GM12874 (cell line): ENCODE results near the gene TUSC2.

ENCODE experiments used
- TF ChIP-seq, protein P1 (sequence below): IDR thresholded peaks from 2 replicates; pipeline ENCODE4 v1.5.1; 2011; ENCODE audit warnings: low read depth, mild to moderate bottlenecking, control low read depth, low read length, moderate library complexity; ENCODE audit not compliant: insufficient read depth

TUSC2 gene

DNA sequence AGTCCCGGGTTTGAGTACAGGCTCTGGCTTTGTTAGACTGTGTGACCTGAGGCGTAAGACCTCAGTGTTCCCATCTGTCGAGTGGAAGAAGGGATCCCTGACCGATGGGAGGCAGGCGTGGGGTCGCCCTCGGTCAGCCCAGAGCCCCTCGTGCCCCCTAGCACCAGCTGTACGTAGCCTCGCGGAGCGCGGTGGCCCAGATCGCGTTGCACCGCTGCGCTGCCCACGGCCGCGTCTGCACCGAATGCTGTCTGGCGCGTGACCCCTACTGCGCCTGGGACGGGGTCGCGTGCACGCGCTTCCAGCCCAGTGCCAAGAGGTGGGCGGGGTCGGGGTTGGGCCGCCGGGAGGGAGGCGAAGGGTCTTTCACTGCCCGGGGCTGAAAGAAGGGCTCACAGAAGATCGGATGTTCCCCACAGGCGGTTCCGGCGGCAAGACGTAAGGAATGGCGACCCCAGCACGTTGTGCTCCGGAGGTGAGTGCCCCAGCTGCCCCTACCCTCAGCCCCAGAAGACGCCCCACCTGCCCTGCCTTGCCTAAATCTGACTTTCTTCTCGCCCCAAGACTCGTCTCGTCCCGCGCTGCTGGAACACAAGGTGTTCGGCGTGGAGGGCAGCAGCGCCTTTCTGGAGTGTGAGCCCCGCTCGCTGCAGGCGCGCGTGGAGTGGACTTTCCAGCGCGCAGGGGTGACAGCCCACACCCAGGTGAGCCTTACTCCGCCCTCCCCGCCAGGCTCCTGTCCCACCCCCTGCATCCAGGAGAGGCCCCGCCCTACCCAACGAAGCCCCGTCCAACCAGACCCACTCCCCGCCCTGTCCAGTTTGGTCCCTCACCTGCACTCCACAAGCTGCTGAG lies 52.7 kb downstream of the TUSC2 start:
- TF ChIP-seq, protein P1, sequence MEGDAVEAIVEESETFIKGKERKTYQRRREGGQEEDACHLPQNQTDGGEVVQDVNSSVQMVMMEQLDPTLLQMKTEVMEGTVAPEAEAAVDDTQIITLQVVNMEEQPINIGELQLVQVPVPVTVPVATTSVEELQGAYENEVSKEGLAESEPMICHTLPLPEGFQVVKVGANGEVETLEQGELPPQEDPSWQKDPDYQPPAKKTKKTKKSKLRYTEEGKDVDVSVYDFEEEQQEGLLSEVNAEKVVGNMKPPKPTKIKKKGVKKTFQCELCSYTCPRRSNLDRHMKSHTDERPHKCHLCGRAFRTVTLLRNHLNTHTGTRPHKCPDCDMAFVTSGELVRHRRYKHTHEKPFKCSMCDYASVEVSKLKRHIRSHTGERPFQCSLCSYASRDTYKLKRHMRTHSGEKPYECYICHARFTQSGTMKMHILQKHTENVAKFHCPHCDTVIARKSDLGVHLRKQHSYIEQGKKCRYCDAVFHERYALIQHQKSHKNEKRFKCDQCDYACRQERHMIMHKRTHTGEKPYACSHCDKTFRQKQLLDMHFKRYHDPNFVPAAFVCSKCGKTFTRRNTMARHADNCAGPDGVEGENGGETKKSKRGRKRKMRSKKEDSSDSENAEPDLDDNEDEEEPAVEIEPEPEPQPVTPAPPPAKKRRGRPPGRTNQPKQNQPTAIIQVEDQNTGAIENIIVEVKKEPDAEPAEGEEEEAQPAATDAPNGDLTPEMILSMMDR = no peak
